HCT116 (cell line): Measurements from ENCODE around the gene RFPL3.

Experiments used
- CBX3 ChIP-seq: IDR thresholded peaks from 2 replicates; pipeline ENCODE4 v1.6.1; 2012; ENCODE audit warnings: low read depth
- CEBPB ChIP-seq: IDR thresholded peaks from 2 replicates; pipeline ENCODE4 v1.6.1; 2012; ENCODE audit warnings: low read depth
- EZH2 ChIP-seq: fragments of 200-600 bp; sonication (generic); IDR thresholded peaks from 2 replicates; pipeline ENCODE4 v1.6.1; 2017; ENCODE audit warnings: antibody characterized with exemption, mixed run types
- FOSL1 ChIP-seq: IDR thresholded peaks from 2 replicates; pipeline ENCODE4 v1.6.1; 2012; ENCODE audit warnings: low read depth
- JUND ChIP-seq: IDR thresholded peaks from 2 replicates; pipeline ENCODE4 v1.6.1; 2012
- POLR2A ChIP-seq: IDR thresholded peaks from 2 replicates; pipeline ENCODE4 v1.7.0; 2011; ENCODE audit warnings: borderline replicate concordance; ENCODE audit not compliant: insufficient read depth, insufficient read length; ENCODE audit errors: extremely low read depth
- POLR2AphosphoS5 ChIP-seq: IDR thresholded peaks from 2 replicates; pipeline ENCODE4 v1.6.1; 2011; ENCODE audit warnings: mild to moderate bottlenecking, low read depth, low read length, moderate library complexity
- RAD21 ChIP-seq: IDR thresholded peaks from 2 replicates; pipeline ENCODE4 v1.6.1; 2012; ENCODE audit warnings: low read depth, mild to moderate bottlenecking
- SIN3A ChIP-seq: IDR thresholded peaks from 2 replicates; pipeline ENCODE4 v1.6.1; 2012; ENCODE audit warnings: low read depth
- SP1 ChIP-seq: IDR thresholded peaks from 2 replicates; pipeline ENCODE4 v1.6.1; 2012; ENCODE audit warnings: low read depth
- ZNF274 ChIP-seq: fragments of 200-500 bp; sonication (Bioruptor generic); IDR thresholded peaks from 2 replicates; pipeline ENCODE4 v1.6.1; 2014; ENCODE audit warnings: mild to moderate bottlenecking, low read depth, low read length, inconsistent platforms
- TF ChIP-seq, protein P1 (sequence below), 3 experiments: fragments of 200-600 bp in 1 of 3; sonication (generic) in 1 of 3; IDR thresholded peaks in 2 of 3; conservative IDR thresholded peaks in 1 of 3; 2 replicates each; pipeline ENCODE4 v1.5.1; 2012 to 2017; ENCODE audit warnings: low read depth in 2 of 3, low read length in 2 of 3, antibody characterized with exemption in 1 of 3, borderline replicate concordance in 1 of 3, control low read depth in 1 of 3, mild to moderate bottlenecking in 1 of 3, mixed read lengths in 1 of 3, mixed run types in 1 of 3, moderate library complexity in 1 of 3; ENCODE audit not compliant: insufficient read depth in 1 of 3
- TF ChIP-seq, protein P2 (sequence below): IDR thresholded peaks from 2 replicates; pipeline ENCODE4 v1.6.1; 2011; ENCODE audit warnings: mild to moderate bottlenecking, low read length, moderate library complexity; ENCODE audit not compliant: insufficient replicate concordance; ENCODE audit errors: extremely low read depth

DNA sequence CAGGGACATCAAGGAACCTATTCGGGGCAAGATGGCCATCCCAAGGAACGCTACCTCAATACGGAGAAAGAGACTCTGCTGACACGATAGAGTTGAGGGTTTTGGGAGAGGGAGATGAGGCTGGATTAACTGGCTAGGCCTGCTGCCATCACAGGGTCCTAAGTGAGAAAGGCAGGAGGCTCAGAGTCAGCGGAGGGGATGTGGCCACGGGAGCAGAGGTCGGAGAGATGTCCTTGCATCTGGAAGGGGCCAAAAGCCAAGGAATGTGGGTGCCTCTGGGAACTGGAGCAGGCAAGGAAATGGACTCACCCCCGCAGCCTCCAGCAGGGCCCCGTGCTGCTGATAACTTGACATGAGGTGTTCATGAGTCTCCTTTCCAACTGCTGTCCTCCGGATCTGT is 31.0 kb upstream of the RFPL3 start:
- TF ChIP-seq SIN3A (no peak), JUND (no peak), POLR2A (no peak), CEBPB (no peak), CBX3 (no peak), EZH2 (no peak), ZNF274 (no peak), SP1 (no peak), POLR2AphosphoS5 (no peak), FOSL1 (no peak), RAD21 (no peak)
- TF ChIP-seq, protein P1, sequence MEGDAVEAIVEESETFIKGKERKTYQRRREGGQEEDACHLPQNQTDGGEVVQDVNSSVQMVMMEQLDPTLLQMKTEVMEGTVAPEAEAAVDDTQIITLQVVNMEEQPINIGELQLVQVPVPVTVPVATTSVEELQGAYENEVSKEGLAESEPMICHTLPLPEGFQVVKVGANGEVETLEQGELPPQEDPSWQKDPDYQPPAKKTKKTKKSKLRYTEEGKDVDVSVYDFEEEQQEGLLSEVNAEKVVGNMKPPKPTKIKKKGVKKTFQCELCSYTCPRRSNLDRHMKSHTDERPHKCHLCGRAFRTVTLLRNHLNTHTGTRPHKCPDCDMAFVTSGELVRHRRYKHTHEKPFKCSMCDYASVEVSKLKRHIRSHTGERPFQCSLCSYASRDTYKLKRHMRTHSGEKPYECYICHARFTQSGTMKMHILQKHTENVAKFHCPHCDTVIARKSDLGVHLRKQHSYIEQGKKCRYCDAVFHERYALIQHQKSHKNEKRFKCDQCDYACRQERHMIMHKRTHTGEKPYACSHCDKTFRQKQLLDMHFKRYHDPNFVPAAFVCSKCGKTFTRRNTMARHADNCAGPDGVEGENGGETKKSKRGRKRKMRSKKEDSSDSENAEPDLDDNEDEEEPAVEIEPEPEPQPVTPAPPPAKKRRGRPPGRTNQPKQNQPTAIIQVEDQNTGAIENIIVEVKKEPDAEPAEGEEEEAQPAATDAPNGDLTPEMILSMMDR (IDR thresholded peaks at IDR 0.05 in 2 of 3, conservative IDR thresholded peaks at IDR 0.05 in 1 of 3; ENCODE audit: borderline replicate concordance in 1 of 3, insufficient read depth in 1 of 3, low read depth in 2 of 3, low read length in 2 of 3): no peak
- TF ChIP-seq, protein P2, sequence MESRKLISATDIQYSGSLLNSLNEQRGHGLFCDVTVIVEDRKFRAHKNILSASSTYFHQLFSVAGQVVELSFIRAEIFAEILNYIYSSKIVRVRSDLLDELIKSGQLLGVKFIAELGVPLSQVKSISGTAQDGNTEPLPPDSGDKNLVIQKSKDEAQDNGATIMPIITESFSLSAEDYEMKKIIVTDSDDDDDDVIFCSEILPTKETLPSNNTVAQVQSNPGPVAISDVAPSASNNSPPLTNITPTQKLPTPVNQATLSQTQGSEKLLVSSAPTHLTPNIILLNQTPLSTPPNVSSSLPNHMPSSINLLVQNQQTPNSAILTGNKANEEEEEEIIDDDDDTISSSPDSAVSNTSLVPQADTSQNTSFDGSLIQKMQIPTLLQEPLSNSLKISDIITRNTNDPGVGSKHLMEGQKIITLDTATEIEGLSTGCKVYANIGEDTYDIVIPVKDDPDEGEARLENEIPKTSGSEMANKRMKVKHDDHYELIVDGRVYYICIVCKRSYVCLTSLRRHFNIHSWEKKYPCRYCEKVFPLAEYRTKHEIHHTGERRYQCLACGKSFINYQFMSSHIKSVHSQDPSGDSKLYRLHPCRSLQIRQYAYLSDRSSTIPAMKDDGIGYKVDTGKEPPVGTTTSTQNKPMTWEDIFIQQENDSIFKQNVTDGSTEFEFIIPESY: no peak
